Neural cell (in vitro differentiated cells): Measurements from ENCODE around the gene FXYD1. TPM values are rescaled to one million over a fixed set of nuclear protein-coding genes. Genes with fewer than 3 reads are reported as not detected.
A peak's percentile ranks its signal among the peaks of the same experiment; 100 is the strongest.

Source experiments
- H2AFZ ChIP-seq: fragments of 200-600, 300-800 bp; sonication (generic), shearing (Covaris generic); 2 replicates; pipeline ENCODE4 v1.6.0; 2014; ENCODE audit warnings: low read depth, mild to moderate bottlenecking, antibody characterized with exemption, low read length, moderate library complexity
- H3F3A ChIP-seq: fragments of 200-600 bp; shearing (Covaris generic); 2 replicates; pipeline ENCODE4 v1.6.1; 2016; ENCODE audit warnings: mild to moderate bottlenecking, moderate library complexity, mixed read lengths, antibody characterized with exemption, low read length; ENCODE audit not compliant: insufficient read depth, poor library complexity, severe bottlenecking
- H3K27ac ChIP-seq: fragments of 200-600, 300-800 bp; sonication (generic), shearing (Covaris generic); 2 replicates; pipeline ENCODE4 v1.5.1; 2014; ENCODE audit warnings: mild to moderate bottlenecking, low read length, moderate library complexity
- H3K27me3 ChIP-seq: fragments of 300-800, 200-600 bp; sonication (generic), shearing (Covaris generic); 2 replicates; pipeline ENCODE4 v1.6.0; 2014; ENCODE audit warnings: mild to moderate bottlenecking, low read depth, low read length, moderate library complexity; ENCODE audit not compliant: insufficient read depth
- H3K36me3 ChIP-seq: fragments of 300-800, 200-600 bp; sonication (generic), shearing (Covaris generic); 2 replicates; pipeline ENCODE4 v1.5.1; 2014; ENCODE audit warnings: mild to moderate bottlenecking, antibody characterized with exemption, low read length, moderate library complexity; ENCODE audit not compliant: insufficient read depth
- H3K4me2 ChIP-seq: fragments of 300-800, 200-600 bp; sonication (generic), shearing (Covaris generic); 2 replicates; pipeline ENCODE4 v1.6.0; 2014; ENCODE audit warnings: mild to moderate bottlenecking, low read length
- H3K4me3 ChIP-seq: fragments of 300-800, 200-600 bp; sonication (generic), shearing (Covaris generic); 2 replicates; pipeline ENCODE4 v1.5.1; 2014; ENCODE audit warnings: mild to moderate bottlenecking, low read length, moderate library complexity
- H3K79me2 ChIP-seq: fragments of 200-600 bp; shearing (Covaris generic); replicated peaks from 2 replicates; pipeline ENCODE4 v1.6.0; 2014; ENCODE audit warnings: mild to moderate bottlenecking, low read length, moderate library complexity; ENCODE audit not compliant: insufficient read depth
- H3K9ac ChIP-seq: fragments of 300-800, 200-600 bp; sonication (generic), shearing (Covaris generic); 2 replicates; pipeline ENCODE4 v1.6.1; 2016; ENCODE audit warnings: mild to moderate bottlenecking, low read length, mixed read lengths
- H3K9me2 ChIP-seq: fragments of 200-600 bp; shearing (Covaris generic); 2 replicates; pipeline ENCODE4 v1.6.1; 2016; ENCODE audit warnings: mild to moderate bottlenecking, low read length, mixed read lengths; ENCODE audit not compliant: insufficient read depth
- H3K9me3 ChIP-seq: fragments of 200-600, 300-800 bp; sonication (generic), shearing (Covaris generic); 2 replicates; pipeline ENCODE4 v1.6.1; 2016; ENCODE audit warnings: mild to moderate bottlenecking, mixed run types, low read length, moderate library complexity, mixed read lengths
- H4K20me1 ChIP-seq: fragments of 200-600 bp; shearing (Covaris generic); 2 replicates; pipeline ENCODE4 v1.6.1; 2016; ENCODE audit warnings: mild to moderate bottlenecking, mixed run types; ENCODE audit not compliant: insufficient read depth
- EP300 ChIP-seq: fragments of 450-650 bp; conservative IDR thresholded peaks from 2 replicates; pipeline ENCODE4 v1.6.1; 2014; ENCODE audit warnings: antibody characterized with exemption, mild to moderate bottlenecking, moderate library complexity; ENCODE audit not compliant: poor library complexity, severe bottlenecking
- EZH2 ChIP-seq: fragments of 200-600, 300-800 bp; shearing (Covaris generic), sonication (generic); IDR thresholded peaks from 2 replicates; pipeline ENCODE4 v1.6.1; 2014; ENCODE audit warnings: antibody characterized with exemption, low read length, borderline replicate concordance, mild to moderate bottlenecking; ENCODE audit not compliant: insufficient read depth, poor library complexity, severe bottlenecking
- POLR2AphosphoS5 ChIP-seq: IDR thresholded peaks from 2 replicates; pipeline ENCODE4 v1.6.1; 2012
- RAD21 ChIP-seq: fragments of 450-650 bp; conservative IDR thresholded peaks from 2 replicates; pipeline ENCODE4 v1.6.1; 2014; ENCODE audit warnings: antibody characterized with exemption, mild to moderate bottlenecking, moderate library complexity
- SMC3 ChIP-seq: fragments of 450-650 bp; conservative IDR thresholded peaks from 2 replicates; pipeline ENCODE4 v1.6.1; 2014; ENCODE audit warnings: antibody characterized with exemption, mild to moderate bottlenecking, moderate library complexity; ENCODE audit not compliant: poor library complexity
- polyA plus RNA-seq: library from polyadenylated mRNA; depleted of rRNA; stranded (reverse); fragments of >200 nt; gene quantifications from 2 replicates; pipeline ENCODE4 v1.2.3, GENCODE V29; 2014
- TF ChIP-seq, protein P1 (sequence below): IDR thresholded peaks from 2 replicates; pipeline ENCODE4 v1.6.1; 2012; ENCODE audit warnings: borderline replicate concordance
- TF ChIP-seq, protein P2 (sequence below): fragments of 450-650 bp; IDR thresholded peaks from 2 replicates; pipeline ENCODE4 v1.5.1; 2014; ENCODE audit warnings: antibody characterized with exemption, mild to moderate bottlenecking, moderate library complexity; ENCODE audit not compliant: poor library complexity, severe bottlenecking

The FXYD1 gene
- polyA plus RNA-seq, 1 donor from 2014 or later, result not detected

DNA sequence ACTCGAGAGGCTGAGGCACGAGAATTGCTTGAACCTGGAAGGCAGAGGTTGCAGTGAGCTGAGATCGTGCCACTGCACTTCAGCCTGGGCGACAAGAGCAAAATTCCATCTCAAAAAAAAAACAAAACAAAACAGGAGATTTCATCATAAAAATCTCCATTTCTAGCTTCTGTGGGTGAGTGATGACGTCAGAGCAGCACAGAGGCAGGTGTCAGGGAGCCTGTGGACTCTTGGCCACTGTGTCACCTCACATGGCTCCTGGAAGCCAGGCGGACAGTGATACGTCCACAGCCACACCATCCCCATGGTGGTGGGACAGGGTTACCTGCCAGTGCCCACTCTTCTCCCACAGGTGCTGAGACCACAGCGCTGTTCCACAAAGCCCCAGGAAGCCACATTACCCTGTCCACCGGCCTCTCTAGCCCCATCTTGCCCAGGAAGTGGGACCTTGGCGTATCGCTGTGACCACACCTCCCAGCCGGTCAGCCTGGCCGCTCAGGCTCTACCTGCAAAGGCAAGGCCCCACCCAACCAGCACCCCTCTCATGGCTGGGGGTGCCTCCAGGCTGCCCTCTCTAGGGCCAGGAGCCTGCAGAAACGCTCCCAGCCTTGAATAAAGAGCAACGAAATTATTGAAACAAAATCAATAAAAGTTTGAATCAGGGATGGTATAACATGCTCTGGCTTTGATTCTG, 25.5 kb upstream of the FXYD1 start:
- no peak overlapping the region for H3K27ac ChIP-seq

DNA sequence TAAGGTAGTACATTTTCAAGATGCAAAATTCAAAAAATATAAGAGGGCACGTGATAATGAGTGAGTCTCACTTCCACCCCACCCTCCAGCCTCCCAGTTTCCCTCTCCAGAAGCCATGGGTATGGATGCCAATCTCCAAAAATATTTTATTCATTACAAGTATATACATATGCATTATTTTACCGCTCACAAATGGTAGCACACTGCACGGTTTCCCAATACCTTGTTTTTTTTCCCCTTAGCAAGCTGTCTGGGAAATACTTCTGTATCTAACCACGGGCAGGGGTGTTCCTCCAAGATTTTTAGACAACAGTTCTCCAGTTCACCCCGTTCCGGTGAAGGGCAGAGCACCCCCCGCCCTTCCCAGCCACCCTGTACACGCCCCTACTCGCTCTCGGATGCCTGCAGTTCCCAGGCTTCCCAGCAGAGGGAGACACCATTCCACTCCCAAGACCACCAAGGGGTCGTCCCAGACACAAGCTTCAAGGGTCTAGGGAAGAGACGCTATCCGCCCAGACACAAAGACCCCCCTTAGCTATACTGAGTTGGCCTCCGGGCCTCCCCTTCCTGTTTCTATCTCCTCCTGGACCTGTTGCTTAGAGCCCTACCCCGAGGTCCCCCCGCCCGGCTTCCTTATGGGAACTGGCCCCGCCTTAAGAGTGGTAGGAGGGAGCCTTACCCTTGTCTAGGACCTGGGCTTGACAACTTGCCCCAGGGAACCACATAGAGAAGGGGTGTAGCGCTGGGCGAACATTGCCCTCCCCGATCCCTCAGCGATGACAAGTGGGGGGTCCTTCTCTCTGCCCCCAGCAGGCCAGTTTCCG, 24.1 kb upstream of the FXYD1 start:
- no peaks in the 10 kb centered on the region for H3K9me3 ChIP-seq
- no peak overlapping the region for H3K27ac ChIP-seq
- H3K79me2 ChIP-seq, result no peaks in the 10 kb centered on the region
- H2AFZ ChIP-seq, result peak overlapping the region; percentile 28
- no peaks in the 10 kb centered on the region for H4K20me1 ChIP-seq
- no peak overlapping the region for H3K4me2 ChIP-seq
- no peaks in the 10 kb centered on the region for H3K27me3 ChIP-seq
- H3K9me2 ChIP-seq, result no peaks in the 10 kb centered on the region
- H3K4me3 ChIP-seq, result no peak overlapping the region
- H3K36me3 ChIP-seq, result no peaks in the 10 kb centered on the region
- TF ChIP-seq, protein P1, sequence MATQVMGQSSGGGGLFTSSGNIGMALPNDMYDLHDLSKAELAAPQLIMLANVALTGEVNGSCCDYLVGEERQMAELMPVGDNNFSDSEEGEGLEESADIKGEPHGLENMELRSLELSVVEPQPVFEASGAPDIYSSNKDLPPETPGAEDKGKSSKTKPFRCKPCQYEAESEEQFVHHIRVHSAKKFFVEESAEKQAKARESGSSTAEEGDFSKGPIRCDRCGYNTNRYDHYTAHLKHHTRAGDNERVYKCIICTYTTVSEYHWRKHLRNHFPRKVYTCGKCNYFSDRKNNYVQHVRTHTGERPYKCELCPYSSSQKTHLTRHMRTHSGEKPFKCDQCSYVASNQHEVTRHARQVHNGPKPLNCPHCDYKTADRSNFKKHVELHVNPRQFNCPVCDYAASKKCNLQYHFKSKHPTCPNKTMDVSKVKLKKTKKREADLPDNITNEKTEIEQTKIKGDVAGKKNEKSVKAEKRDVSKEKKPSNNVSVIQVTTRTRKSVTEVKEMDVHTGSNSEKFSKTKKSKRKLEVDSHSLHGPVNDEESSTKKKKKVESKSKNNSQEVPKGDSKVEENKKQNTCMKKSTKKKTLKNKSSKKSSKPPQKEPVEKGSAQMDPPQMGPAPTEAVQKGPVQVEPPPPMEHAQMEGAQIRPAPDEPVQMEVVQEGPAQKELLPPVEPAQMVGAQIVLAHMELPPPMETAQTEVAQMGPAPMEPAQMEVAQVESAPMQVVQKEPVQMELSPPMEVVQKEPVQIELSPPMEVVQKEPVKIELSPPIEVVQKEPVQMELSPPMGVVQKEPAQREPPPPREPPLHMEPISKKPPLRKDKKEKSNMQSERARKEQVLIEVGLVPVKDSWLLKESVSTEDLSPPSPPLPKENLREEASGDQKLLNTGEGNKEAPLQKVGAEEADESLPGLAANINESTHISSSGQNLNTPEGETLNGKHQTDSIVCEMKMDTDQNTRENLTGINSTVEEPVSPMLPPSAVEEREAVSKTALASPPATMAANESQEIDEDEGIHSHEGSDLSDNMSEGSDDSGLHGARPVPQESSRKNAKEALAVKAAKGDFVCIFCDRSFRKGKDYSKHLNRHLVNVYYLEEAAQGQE, result no peak
- TF ChIP-seq SMC3 (peak; percentile 60), POLR2AphosphoS5 (no peak), EZH2 (no peak), RAD21 (peak; percentile 66)
- TF ChIP-seq, protein P2, sequence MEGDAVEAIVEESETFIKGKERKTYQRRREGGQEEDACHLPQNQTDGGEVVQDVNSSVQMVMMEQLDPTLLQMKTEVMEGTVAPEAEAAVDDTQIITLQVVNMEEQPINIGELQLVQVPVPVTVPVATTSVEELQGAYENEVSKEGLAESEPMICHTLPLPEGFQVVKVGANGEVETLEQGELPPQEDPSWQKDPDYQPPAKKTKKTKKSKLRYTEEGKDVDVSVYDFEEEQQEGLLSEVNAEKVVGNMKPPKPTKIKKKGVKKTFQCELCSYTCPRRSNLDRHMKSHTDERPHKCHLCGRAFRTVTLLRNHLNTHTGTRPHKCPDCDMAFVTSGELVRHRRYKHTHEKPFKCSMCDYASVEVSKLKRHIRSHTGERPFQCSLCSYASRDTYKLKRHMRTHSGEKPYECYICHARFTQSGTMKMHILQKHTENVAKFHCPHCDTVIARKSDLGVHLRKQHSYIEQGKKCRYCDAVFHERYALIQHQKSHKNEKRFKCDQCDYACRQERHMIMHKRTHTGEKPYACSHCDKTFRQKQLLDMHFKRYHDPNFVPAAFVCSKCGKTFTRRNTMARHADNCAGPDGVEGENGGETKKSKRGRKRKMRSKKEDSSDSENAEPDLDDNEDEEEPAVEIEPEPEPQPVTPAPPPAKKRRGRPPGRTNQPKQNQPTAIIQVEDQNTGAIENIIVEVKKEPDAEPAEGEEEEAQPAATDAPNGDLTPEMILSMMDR, result peak; percentile 74
- H3F3A ChIP-seq, result no peaks in the 10 kb centered on the region
- no peak overlapping the region for H3K9ac ChIP-seq

More for the DNA sequence above, 25.5 kb upstream of the FXYD1 start:
- H3K9me2 ChIP-seq, result no peaks in the 10 kb centered on the region
- H4K20me1 ChIP-seq, result no peaks in the 10 kb centered on the region
- H2AFZ ChIP-seq, result no peak overlapping the region
- TF ChIP-seq SMC3, result no peak
- TF ChIP-seq EP300, result no peak
- no peak overlapping the region for H3K4me3 ChIP-seq
- H3K9me3 ChIP-seq, result no peaks in the 10 kb centered on the region
- H3K9ac ChIP-seq, result no peak overlapping the region
- H3F3A ChIP-seq, result no peaks in the 10 kb centered on the region
- no peaks in the 10 kb centered on the region for H3K79me2 ChIP-seq
- H3K36me3 ChIP-seq, result no peaks in the 10 kb centered on the region
- H3K27me3 ChIP-seq, result no peaks in the 10 kb centered on the region
- H3K4me2 ChIP-seq, result no peak overlapping the region
